ENCODE measurements around the gene ARHGAP24.

DNA sequence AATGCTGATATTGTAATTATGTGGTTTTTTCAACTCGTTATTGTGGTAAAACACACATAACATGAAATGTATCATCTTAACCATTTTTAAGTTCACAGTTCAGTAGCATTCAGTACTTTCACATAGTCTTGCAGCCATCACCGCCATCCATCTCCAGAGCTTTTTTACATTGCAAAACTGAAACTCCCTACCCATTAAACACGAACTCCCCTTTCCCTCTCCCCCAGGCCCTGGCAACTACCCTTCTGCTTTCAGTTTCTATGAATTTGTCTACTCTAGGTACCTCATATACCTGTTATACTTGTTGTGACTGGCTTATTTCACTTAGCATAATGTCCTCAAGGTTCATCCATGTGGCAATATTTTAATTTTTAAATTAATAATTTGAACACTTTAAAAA, 504.3 kb downstream of the ARHGAP24 start:
- TF ChIP-seq, protein P1, sequence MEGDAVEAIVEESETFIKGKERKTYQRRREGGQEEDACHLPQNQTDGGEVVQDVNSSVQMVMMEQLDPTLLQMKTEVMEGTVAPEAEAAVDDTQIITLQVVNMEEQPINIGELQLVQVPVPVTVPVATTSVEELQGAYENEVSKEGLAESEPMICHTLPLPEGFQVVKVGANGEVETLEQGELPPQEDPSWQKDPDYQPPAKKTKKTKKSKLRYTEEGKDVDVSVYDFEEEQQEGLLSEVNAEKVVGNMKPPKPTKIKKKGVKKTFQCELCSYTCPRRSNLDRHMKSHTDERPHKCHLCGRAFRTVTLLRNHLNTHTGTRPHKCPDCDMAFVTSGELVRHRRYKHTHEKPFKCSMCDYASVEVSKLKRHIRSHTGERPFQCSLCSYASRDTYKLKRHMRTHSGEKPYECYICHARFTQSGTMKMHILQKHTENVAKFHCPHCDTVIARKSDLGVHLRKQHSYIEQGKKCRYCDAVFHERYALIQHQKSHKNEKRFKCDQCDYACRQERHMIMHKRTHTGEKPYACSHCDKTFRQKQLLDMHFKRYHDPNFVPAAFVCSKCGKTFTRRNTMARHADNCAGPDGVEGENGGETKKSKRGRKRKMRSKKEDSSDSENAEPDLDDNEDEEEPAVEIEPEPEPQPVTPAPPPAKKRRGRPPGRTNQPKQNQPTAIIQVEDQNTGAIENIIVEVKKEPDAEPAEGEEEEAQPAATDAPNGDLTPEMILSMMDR (IDR thresholded peaks at IDR 0.05) = no peak
- no peak for TF ChIP-seq POLR2A (IDR thresholded peaks at IDR 0.05)

All from esophagus squamous epithelium (tissue), 4 donors.